NCI-H69 (cell line): ENCODE measurements around the gene EFNA3.
A peak's percentile ranks its signal among the peaks of the same experiment; 100 is the strongest.
"Not testable (repeated sequence)": the region's sequence is repeated elsewhere in the genome, so short reads cannot be mapped to it uniquely, and the experiment has no call there.

ENCODE experiments used
- DNase-seq: peaks from one replicate; lab custom pipeline; 2025; lab: John Stamatoyannopoulos, UW

Gene EFNA3

DNA sequence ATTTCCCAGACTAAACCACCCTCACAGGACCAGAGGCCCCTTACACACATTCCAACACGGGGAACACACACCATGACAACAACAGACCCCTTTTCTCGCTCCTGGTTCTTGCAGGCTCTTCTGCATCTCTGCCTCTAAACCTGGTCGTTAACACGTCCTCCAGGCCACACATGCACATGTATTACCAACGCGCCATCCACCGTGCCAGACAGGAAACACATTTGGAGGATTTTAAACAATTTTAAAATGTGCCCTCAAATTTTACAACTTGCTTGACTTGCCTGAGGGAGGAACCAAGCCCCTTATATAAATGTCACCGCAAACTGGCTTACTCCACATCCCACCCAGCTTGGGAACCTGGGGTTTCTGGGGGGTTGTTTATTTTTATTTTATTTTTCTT, 32.2 kb downstream of the EFNA3 start:
- DNase-seq = no peak

DNA sequence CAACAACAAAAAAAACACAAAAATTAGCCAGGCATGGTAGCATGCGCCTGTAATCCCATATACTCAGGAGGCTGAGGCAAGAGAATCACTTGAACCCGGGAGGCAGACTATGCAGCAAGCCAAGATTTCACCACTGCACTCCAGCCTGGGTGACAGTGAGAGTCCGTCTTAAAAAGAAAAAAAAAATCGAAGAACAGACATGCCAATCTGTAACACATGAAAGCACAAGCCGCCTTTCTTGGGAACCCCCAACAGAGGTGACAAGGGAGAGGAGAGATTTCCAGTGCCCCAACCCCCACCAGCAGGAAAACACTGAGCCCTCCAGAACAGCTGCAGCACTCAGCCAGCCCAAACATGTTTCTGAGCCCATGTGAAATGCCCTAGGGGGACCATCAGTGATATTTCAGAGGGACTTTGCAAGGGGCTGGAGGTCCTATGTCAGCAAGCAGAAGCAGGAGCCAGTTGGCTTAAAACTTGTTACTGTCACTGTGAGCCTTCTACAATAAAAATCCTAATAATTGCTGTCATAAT, 34.9 kb downstream of the EFNA3 start:
- DNase-seq = peak; percentile 43

DNA sequence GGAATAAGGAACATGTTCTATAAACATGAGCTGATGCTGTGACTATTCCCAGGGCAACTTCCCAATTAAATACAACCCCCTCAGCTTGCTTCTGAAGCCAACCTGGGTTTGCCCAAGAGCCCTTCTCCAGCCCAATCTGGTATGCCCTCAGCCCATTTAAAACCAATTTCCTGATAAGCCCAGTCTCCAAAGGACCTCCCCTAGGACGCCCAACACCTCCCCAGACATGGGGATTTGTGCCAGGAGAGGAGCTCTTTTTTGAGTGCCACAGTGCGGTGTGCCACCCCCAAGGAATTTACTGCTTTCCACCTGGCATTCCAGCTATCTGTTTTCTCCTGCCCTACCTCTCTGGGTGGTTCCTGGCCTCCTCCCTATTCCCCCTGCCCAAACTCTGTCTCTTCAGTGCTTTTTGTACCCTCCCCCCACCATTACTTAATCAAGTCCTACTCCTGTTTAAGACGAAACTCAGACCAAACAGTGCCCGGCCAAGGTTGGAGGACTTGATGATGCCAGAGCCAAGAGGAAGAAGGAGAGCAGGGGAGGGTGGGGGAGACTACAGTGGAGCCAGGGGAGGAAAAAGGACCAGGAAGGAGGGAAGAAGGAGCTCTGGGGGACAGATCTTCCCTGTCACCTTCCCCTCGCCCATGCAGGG, 37.6 kb downstream of the EFNA3 start:
- DNase-seq = no peak

DNA sequence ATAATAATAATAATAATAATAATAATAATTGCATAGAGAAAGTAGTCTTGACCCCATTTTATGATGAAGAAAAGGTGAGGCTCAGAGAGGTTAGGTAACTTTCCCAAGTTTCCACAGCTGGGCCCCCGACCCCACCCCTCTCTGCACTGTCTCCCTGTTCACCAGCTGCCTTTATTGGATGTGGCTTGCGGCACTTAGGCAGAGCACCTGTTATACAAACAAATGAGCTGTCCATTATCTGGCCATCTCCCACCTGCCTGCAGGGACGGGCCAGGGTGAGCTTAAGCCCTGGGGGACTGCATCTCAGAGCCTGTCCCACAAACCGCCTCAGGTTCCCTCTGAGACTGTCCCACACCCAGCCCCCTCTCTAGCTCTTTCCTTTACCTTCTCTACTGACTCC, 39.0 kb downstream of the EFNA3 start:
- peak; percentile 70 for DNase-seq

DNA sequence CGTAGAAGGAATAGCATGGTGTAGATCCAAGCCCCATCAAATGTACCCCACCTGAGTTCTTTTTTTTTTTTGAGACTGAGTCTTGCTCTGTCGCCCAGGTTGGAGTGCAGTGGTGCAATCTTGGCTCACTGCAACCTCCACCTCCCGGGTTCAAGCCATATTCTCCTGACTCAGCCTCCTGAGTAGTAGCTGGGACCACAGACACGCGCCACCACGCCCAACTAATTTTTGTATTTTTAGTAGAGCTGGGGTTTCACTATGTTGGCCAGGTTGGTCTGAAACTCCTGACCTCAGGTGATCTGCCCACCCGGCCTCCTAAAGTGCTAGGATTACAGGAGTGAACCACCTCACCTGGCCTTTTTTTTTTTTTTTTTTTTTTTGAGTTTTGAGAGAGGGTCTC, 39.5 kb downstream of the EFNA3 start:
- not testable (repeated sequence) for DNase-seq

DNA sequence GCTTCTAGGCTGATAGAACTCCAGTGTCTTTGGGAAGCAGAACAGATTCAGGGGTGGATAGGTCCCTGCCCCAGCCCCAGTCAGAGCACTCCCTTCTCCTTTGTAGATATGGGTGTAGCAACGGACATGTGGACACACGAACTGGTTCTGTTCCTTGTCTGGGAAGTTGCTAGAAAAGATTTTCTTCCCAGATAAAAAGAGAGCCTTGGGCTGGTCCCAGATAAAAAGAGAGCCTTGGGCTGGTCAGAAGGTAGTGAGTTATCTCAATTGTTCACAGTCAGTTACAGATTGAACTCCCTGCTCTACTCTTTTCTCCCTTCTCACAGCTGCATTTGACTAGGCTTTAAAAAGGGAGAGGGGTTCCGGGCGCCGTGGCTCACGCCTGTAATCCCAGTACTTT, 41.6 kb downstream of the EFNA3 start:
- DNase-seq = no peak

DNA sequence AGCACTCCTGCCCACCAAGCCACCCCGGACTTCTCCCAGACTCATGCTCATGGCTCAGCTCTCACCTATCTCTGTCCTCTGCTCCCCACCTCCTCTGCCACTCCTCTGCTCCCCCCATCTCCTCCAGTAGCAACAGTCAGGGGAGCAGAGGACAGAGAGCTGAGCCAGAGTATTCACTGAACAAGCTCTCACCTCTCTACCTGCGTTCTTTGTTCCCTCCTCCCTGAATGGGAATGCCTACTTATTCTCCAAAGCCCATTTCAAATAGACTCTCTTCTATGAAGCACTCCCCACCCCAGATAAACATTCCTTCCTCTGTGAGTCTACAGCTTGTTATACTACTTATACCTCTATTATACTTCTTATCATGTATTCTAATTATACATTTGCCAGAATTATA, 42.6 kb downstream of the EFNA3 start:
- DNase-seq = no peak

DNA sequence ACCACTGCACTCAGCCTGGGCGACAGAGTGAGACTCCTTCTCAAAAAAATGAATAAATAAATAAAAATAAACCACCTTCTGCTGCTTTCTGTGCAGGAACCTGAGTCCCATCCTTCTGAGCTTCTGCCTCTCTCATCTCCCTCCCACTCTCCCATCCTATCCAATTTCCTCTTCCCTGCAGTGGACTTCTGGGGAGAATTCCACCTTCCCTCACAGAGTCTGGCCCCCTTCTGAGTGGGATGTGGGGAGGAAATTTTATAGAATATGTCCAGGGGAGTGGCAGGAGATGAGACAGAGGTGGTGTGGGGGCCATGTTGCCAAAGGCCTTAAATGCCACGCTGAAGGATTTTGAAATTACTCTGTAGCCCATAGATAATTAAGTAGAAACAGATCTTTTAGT, 43.7 kb downstream of the EFNA3 start:
- no peak for DNase-seq

DNA sequence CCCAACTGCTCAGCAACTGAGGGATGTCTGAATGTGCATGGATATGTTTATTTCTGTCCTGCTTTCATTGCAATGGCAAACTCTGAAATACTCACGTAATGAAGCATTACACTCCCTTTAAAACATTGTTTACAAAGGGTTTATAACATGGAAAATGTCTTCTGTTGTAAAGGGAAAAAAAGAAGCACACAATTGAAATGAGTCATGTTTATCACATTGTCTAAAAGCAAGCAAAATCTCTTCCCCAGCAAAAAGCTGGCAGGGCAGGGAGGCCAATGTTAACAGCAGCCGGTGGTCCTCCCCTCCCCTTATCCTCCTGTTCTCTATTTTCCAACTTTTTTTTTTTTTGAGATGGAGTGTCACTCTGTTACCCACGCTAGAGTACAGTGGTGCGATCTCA, 45.2 kb downstream of the EFNA3 start:
- no peak for DNase-seq

DNA sequence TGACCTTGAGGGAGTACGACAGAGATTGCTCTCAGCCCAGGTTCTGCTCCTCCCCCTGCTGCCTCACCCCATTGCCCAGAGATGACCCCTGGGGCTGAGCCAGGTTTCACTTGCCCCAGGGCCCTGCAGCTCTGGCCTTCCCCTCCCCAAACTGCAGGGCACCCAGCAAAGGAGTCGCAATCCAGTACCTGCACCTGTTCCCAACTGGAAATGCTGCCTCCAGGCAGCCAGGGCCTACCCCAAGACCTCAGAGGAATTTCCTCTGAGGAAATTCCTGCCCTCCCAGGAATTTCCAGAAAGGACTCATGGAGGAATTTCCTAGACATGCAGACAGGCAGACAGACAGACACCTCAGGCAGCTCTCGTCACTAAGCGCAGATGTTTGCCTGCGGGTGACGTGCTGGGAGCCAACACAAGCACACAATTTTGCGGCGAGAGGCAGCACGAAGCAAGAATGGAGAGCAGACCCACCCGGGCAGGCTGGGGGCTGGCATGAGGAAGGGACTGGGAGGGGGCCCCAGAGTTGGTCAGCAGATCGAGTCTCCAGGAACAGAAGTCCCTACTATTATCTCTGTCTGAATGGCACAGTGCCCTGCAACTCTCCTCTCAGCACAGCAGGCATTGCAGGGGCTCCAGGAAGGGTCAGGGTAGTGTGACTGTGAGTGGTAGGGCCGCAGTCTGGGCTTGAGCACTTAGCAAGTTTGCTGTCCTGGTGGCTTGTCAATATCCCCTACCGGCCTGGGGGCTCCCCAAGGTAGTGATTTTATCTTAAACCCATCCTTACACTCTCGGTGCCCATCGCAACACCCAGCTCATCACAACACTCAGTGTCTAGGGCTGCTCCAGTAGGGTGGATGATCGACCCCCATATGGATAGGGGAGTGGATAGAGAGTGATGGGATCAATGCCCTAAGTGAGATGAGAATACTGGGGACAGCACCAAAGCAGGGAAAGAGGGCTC, 46.1 kb downstream of the EFNA3 start:
- DNase-seq = peak; percentile 47

DNA sequence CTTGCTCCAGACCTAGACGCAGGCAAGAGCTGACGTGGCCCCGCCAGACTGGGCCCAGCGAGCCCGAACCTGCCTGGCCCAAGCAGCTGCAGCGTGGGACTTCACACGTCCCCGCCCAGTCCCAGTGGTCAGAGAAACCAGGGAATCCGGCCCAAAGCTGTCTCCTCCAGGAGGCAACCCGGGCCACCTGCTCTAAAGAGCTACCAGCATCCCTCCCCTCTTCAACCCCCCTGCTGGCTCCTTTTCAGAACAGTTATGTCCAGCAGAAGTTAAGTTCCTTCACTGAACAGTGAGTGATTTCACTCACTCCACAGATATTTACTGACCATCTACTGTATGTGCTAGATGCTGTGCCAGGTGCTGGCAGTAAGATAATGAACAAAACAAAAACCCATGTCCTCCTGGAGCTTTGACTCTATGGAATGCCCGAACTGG, 46.9 kb downstream of the EFNA3 start:
- DNase-seq = peak; percentile 43

DNA sequence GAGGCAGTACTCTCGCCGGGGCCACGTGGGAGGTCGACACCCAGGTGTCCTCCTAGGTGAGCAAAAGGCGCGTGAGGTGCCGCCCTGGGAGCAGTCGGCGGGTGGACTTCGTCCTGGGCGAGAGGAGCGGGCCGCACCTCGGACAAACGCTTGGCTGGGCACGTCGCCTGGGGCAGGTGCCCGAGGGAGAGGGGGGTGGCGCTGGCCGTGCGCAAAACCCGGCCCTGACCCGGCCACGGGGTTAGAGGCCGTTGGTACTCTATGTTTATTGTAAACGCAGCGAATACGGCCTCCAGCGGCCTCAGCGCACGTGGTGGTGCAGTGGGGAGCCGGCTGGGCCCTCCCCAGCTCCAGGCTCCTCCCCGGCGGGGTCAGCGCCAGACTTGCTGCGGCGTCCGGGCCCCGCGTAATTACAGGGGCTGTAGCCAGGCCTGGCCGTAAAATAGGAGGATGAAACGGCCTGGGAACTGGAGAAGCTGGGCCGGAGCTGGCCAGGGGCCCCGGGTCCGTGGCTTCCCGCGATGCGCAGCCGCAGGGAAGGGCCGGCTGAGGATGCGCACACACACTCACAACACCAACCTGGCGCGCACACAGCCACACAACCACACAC, 47.4 kb downstream of the EFNA3 start:
- peak; percentile 91 for DNase-seq

DNA sequence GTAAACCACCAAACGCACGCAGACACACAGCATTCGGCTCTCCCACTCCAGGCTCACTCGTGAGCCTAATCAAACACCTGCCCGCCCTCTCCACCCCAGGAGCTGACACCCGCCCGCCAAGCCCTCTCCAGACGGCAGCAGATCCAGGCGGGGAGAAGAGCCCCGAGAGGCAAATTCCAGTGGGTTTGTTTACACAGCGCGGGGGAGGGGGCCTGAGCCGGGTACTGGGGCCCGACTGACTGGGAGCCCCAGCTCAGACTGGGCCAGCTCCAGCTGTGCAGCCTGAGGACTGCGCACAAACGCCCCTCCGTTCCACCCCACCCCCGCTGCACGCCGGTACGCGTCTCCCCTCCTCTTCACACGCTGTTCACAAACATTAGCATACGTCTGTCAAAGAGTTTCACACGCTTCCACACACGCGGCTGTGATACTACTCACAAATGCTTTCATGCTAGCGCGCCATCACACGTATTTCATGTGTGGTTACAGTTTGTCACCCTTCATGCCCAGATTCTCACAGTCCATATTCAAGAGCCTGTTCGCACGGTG, 48.0 kb downstream of the EFNA3 start:
- peak; percentile 91 for DNase-seq

DNA sequence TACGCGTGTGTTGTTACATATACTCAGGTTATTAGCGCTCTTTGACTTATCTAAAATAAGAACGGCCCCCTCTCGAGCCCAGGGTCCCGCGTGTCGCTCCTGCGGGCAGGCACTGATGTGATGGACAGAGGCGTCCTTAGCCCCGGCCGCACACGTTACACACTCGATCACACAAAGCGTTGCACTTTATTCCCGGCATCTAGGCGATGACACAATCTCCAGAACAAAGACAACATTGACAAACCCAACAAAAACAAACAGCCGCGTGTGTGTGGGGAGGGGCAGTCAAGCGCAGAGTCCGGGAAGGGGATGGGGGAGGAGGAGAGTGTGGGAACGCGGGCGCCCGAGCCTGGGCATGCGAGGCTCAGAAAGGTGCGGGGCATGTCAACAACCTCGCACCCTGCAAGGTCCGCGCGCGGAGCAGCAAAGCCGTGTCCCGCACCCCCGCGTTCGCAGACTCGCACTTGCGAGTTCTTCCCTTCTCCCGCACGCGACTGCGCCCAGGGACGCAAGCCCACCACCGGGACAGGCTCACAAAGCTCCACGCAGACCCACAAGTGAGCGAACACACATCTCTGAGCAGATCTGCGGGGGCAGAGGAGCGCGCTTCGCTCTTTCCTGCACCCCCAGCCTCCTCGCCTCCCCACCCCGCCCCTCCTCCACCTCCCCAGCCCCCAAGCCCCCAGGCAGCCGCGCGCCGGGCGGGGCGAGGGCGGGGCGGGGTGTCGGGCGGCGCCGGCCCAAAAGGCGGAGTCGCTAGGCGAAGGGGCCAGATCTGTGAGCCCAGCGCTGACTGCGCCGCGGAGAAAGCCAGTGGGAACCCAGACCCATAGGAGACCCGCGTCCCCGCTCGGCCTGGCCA, 48.7 kb downstream of the EFNA3 start, which contains the start of gene EFNA1:
Gene EFNA1 (plus strand): TSS at position 772 of the 862 bp plus-strand sequence. CDS start 102 bp downstream, outside the sequence.
- peak; percentile 82 for DNase-seq

DNA sequence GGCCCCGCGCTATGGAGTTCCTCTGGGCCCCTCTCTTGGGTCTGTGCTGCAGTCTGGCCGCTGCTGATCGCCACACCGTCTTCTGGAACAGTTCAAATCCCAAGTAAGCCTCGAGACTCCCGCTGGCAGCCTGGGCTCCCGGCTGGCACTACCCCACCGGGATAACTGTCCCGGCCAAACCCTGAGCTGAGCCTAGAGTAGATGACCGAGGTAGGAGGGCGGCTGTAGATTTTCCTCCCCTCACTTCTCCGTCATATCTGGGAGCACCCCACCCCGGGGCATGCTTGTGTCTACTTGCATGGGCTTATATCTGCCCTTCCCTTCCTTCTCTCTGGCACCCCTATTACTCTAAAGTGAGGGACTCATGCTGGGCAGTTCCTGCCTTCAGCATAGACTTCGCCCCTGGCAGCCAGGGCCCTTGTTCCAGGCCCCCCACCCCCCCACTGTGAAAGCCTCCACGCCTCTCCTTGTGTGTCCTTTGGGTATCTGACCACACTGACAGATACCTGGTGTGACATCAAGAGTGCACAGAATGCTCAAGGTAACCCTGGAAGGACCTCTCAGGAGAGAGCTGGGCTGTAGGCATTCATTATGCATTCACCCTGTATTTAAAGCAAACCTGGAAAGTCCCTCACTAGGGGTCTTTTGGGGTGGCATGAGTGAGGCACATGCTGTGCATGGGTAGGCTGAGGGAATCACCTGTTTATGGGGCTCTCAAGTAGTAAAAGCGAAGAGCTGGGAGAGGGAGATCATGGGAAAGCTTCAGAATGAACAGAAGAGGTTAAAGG, 49.5 kb downstream of the EFNA3 start:
- DNase-seq = peak; percentile 60

DNA sequence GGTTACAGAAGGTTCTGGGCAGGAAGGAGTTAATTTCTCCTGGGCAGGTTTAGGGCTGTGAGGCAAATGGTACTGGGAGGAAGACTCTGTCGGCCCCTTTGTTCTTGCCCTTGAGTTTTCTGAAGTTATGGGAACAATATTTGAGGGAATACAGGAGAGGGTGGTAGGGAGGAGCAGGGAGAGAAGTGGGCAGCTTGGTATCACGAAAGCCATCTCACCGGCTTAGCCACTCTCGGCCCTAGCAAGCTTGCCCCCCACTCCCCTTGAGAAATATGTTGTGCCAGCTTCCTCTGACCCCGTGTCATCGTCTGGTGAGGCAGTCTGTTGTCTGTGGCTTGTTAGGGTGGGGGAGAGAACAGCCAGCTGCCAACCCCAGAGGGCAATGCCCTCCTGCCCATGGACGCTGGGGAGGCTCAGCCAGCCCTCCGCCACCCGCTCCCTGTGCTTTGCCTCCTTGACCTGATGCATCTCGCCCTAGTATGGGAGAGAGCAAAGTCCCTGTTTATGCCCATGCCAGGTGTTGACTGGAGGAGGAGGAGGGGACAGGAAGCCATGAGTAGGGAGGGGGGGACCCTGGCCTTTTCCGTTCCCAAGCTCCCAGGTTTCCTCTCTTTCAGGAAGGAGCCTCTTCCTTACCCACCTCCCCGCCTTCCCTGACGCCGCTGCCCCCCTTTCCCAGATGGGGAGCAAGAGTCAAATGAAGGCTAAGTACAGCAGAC, 50.3 kb downstream of the EFNA3 start:
- peak; percentile 83 for DNase-seq

DNA sequence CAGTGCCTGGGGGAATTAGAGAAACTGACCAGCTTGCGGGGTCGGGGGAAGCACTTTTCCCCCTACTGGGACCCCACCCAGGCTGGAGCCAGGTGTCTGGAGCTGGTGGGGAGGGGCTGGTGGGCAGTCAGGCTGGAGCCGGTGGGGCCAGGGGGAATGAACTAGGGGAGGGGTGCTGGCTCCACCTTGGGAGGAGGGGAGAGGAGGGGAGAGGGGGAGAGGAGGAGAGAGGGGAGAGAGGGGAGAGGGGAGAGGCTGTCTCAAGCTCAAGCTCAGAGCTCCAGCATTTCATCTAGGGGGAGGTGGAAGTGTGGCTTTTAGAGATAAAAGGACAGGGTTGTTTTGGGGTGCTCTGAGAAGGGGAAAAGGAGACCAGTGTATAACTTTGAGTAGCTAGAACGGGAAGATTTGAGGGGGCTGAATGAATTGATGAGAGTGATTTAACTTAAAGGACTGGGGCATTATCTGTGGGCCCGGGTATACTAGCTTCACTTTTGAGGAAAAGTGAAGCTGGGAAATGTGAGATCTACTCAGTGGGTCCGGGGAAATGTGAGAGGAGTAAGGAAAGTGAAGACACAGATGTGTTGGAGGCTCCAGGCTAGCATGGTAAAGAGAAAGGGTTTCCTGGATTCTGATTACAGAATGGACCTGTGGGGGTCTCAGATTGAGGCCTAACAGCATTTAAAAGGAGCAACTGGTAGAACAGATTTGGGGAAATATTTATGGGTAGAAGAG, 51.8 kb downstream of the EFNA3 start:
- peak; percentile 63 for DNase-seq

DNA sequence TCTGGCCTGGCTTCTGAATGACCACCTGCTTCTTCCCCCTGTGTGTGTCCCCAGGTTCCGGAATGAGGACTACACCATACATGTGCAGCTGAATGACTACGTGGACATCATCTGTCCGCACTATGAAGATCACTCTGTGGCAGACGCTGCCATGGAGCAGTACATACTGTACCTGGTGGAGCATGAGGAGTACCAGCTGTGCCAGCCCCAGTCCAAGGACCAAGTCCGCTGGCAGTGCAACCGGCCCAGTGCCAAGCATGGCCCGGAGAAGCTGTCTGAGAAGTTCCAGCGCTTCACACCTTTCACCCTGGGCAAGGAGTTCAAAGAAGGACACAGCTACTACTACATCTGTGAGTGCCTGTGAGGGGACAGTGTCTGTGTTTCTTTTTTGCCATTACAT, 52.6 kb downstream of the EFNA3 start:
- DNase-seq = no peak

DNA sequence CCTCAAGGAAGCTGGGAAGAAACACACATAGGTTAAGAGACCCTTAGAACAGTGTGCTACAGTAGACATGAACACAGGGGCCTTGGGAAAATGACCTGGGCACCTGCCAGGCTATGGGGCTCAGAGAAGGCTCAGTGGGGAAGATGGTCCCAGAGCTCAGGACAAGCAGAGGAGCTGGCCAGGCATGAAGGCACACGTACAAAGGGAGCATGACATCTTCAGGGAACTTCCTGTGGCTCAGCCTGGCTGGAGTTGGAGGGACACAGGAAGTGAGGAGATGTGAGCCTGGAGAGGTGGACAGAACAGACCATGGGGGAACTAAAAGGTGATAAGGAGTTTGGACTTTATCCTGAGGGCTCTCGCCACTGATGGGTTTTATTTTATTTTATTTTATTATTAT, 53.2 kb downstream of the EFNA3 start:
- no peak for DNase-seq
